ENCODE measurements around the gene GIMD1. TPM values are rescaled to one million over a fixed set of nuclear protein-coding genes. Genes with fewer than 3 reads are reported as not detected.
"Not testable (repeated sequence)": the region's sequence is repeated elsewhere in the genome, so short reads cannot be mapped to it uniquely, and the experiment has no call there.

Gene GIMD1
- polyA plus RNA-seq (2012; ENCODE audit: low read depth, missing spikeins) = not detected

DNA sequence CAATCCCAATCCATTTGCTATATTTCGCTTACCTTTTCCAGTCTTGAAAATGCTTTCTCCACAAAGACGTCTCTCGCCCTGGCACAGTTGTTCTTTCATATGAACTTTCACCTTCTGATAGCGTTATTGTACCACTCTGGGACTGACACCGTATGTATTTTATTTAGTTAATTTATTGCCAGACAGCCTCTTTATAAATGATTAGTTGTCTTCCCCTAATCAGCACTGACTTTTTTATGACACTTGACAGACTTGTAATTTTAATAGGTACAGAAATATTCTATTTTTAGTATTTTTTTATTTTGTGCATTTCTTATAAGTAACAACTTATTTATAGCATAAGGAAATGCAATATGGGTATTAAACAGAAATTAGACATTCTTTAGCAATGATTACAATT lies at the start of gene GIMD1:
TSS of gene GIMD1 (minus strand) at position 101 of the 400 bp plus-strand sequence. CDS start 1,343 bp downstream, outside the sequence.
- DNase-seq (ENCODE audit: insufficient read length, low spot score) = no peak
- FAIRE-seq = no peak
- TF ChIP-seq TAF1 (IDR thresholded peaks at IDR 0.05; ENCODE audit: low read depth, low read length) = no peak
- no peak for TF ChIP-seq PAX5 (IDR thresholded peaks at IDR 0.05; ENCODE audit: insufficient read depth, low read length, severe bottlenecking)
- no peak for TF ChIP-seq POLR2A (IDR thresholded peaks at IDR 0.05; ENCODE audit: low read depth, low read length)
- TF ChIP-seq POU2F2 (IDR thresholded peaks at IDR 0.05; ENCODE audit: low read depth, low read length) = no peak
- TF ChIP-seq POLR2AphosphoS5 (IDR thresholded peaks at IDR 0.05; ENCODE audit: low read depth, low read length) = no peak
- TF ChIP-seq SPI1 (IDR thresholded peaks at IDR 0.05; ENCODE audit: low read depth, low read length) = no peak

DNA sequence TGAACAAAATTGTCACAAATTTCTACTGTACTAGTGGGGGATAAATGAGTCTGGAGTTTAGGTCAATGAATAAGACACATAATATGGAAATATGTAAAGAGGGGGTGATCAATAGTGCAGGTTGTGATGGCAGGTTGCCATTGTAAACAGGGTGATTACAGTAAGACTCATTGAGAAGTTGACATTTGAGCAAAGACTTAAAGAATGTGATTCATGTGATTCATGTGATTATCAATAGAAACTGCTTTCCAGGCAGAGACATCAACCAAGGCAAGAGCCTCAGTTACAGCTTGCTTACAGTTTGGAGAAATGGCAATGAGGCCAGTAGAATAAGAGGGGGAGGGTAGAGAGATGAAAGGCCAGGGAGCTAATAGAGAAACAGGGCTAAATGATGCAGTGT lies 45.8 kb upstream of the GIMD1 start:
- FAIRE-seq (no peak), DNase-seq (ENCODE audit: insufficient read length, low spot score) (no peak)
- no peak for TF ChIP-seq POU2F2 (IDR thresholded peaks at IDR 0.05; ENCODE audit: low read depth, low read length)
- TF ChIP-seq SPI1 (IDR thresholded peaks at IDR 0.05; ENCODE audit: low read depth, low read length) = no peak
- no peak for TF ChIP-seq POLR2AphosphoS5 (IDR thresholded peaks at IDR 0.05; ENCODE audit: low read depth, low read length)
- TF ChIP-seq TAF1 (IDR thresholded peaks at IDR 0.05; ENCODE audit: low read depth, low read length) = no peak
- TF ChIP-seq PAX5 (IDR thresholded peaks at IDR 0.05; ENCODE audit: insufficient read depth, low read length, severe bottlenecking) = no peak
- TF ChIP-seq POLR2A (IDR thresholded peaks at IDR 0.05; ENCODE audit: low read depth, low read length) = no peak

DNA sequence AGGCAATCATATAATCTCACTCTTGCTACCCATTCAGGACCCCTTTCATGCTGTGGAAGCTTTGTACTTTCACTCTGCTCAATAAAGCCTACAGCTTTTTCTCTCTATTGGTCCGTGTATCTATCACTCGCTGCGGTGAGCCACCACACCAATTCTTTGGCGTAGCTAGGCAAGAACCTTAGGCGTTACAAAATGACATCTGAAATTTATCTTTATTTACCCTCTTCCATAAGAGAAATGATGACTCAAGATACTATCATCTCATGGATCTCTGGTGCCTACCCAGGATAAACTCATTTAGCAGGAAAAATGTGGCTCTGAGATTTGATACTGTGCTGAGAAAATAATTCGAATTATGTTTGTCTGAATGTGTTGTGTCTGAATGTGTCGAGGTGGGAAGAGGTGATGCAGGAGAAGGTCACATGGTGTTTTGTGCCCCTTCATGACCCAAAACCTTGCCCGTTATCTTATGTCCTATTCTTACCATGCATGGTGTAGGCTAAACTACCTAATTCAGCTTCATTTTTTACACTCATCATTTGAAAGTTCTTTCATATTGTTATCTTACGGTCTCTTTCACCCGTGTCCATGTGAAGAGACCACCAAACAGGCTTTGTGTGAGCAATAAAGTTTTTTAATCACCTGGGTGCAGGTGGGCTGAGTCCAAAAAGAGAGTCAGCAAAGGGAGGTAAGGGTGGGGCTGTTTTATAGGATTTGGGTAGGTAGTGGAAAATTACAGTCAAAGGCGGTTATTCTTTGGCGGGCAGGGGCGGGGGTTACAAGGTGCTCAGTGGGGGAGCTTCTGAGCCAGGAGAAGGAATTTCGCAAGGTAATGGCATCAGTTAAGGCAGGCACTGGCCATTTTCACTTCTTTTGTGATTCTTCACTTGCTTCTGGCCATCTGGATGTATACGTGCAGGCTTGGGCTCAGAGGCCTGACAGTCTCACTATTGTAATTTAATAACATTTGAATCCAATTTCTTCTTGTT lies 41.6 kb upstream of the GIMD1 start:
- DNase-seq (ENCODE audit: insufficient read length, low spot score) (no peak), FAIRE-seq (no peak)
- TF ChIP-seq PAX5 (IDR thresholded peaks at IDR 0.05; ENCODE audit: insufficient read depth, low read length, severe bottlenecking) (no peak), SPI1 (IDR thresholded peaks at IDR 0.05; ENCODE audit: low read depth, low read length) (no peak), POLR2A (IDR thresholded peaks at IDR 0.05; ENCODE audit: low read depth, low read length) (no peak), TAF1 (IDR thresholded peaks at IDR 0.05; ENCODE audit: low read depth, low read length) (no peak), POLR2AphosphoS5 (IDR thresholded peaks at IDR 0.05; ENCODE audit: low read depth, low read length) (no peak), POU2F2 (IDR thresholded peaks at IDR 0.05; ENCODE audit: low read depth, low read length) (no peak)

DNA sequence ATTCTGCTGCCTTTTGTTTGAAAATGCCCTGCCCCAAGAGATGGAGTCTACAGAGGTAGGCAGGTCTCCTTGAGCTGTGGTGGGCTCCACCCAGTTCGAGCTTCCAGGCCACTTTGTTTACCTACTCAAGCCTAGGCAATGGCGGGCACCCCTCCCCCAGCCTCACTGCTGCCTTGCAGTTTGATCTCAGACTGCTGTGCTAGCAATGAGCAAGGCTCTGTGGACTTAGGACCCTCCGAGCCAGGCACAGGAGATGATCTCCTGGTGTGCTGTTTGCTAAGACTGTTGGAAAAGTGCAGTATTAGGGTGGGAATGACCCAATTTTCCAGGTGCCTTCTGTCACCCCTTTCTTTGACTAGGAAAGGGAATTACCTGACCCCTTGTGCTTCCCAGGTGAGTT lies 39.4 kb upstream of the GIMD1 start:
- FAIRE-seq = not testable (repeated sequence)

DNA sequence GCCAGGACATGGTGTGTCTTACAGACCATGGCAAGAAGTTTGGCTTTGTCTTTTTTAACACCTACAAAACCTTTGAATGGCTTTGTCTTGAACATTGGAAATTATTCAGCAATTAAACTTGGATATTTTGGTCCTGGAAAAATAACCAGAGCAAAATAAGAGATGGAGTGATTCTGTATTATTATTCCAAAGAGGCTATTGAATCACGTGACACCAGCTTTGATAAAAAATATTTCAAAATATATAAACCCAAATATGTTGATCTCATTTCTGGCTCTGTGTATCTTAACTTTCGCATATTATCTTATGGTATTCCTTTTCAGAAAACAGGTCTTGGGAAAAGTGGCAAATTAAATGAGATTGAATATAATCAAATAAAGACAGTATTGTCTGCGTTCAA lies 32.6 kb upstream of the GIMD1 start:
- DNase-seq (ENCODE audit: insufficient read length, low spot score) = no peak
- no peak for FAIRE-seq
- TF ChIP-seq SPI1 (IDR thresholded peaks at IDR 0.05; ENCODE audit: low read depth, low read length) = no peak
- no peak for TF ChIP-seq POU2F2 (IDR thresholded peaks at IDR 0.05; ENCODE audit: low read depth, low read length)
- no peak for TF ChIP-seq POLR2AphosphoS5 (IDR thresholded peaks at IDR 0.05; ENCODE audit: low read depth, low read length)
- TF ChIP-seq PAX5 (IDR thresholded peaks at IDR 0.05; ENCODE audit: insufficient read depth, low read length, severe bottlenecking) = no peak

More for the DNA sequence above, 39.4 kb upstream of the GIMD1 start:
- DNase-seq (ENCODE audit: insufficient read length, low spot score) = not testable (repeated sequence)

DNA sequence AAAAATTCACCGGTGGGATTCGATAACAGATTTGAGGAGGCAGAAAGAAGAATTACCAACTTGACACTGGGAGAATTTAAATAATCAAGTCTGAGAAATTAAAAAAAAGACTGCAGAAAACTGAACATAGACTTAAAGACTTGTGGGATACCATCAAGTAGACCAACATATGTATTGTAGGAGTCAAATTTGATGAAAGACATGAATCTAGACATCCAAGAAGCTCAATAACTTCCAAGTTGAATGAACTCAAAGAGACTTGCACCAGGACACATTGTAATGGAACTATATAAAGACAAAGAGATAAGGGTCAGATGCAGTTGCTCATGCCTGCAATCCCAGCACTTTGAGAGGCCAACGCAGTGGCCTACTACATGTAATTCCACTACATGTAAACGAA lies 30.3 kb upstream of the GIMD1 start:
- not testable (repeated sequence) for FAIRE-seq; DNase-seq (ENCODE audit: insufficient read length, low spot score)

DNA sequence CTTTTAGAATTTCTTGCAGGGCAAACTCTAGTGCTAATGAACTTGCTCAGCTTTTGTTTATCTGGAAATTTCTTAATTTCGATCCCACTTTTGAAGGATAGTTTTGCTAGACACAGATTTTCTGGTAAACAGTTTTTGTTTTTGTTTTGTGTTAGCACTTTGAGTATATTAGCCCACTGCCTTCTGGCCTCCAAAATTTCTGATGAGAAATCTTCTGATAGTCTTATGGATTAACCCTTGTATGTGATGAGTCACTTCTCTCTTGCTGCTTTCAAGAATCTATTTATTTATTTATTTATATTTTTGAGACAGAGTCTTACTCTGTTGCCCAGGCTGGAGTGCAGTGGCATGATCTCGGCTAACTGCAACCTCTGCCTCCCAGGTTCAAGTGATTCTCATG lies 27.0 kb upstream of the GIMD1 start:
- TF ChIP-seq POLR2A (IDR thresholded peaks at IDR 0.05; ENCODE audit: low read depth, low read length) (no peak), SPI1 (IDR thresholded peaks at IDR 0.05; ENCODE audit: low read depth, low read length) (no peak), TAF1 (IDR thresholded peaks at IDR 0.05; ENCODE audit: low read depth, low read length) (no peak), POLR2AphosphoS5 (IDR thresholded peaks at IDR 0.05; ENCODE audit: low read depth, low read length) (no peak), POU2F2 (IDR thresholded peaks at IDR 0.05; ENCODE audit: low read depth, low read length) (no peak), PAX5 (IDR thresholded peaks at IDR 0.05; ENCODE audit: insufficient read depth, low read length, severe bottlenecking) (no peak)
- no peak for FAIRE-seq
- no peak for DNase-seq (ENCODE audit: insufficient read length, low spot score)

DNA sequence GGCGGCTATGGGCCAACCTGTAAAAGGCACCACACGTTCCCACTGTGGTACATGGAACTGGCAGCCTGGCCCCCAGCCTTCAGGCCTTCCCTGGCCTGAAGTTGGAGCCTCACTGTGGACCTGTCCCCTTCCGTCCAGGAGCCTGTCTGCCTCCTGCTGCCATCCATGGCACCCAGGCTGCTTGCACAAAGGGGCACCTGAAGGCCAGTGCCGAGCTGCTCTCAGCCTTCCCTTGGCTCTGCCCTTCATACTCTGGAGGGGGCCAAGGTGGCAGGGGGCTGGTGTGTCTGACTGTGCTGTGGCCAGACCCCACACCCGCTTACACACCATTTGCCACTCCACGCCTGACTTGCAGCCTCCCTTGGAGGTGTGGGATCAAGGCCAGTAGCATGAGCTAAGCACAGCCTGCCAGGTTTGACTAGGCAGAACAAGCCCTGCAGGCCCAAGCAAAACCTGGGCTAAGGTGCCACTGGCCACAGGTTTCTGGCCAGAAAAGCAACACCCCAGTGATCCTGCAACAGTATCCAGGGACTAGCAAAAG lies 17.3 kb upstream of the GIMD1 start:
- DNase-seq (ENCODE audit: insufficient read length, low spot score) (no peak), FAIRE-seq (no peak)
- TF ChIP-seq POLR2AphosphoS5 (IDR thresholded peaks at IDR 0.05; ENCODE audit: low read depth, low read length) (no peak), SPI1 (IDR thresholded peaks at IDR 0.05; ENCODE audit: low read depth, low read length) (no peak)

DNA sequence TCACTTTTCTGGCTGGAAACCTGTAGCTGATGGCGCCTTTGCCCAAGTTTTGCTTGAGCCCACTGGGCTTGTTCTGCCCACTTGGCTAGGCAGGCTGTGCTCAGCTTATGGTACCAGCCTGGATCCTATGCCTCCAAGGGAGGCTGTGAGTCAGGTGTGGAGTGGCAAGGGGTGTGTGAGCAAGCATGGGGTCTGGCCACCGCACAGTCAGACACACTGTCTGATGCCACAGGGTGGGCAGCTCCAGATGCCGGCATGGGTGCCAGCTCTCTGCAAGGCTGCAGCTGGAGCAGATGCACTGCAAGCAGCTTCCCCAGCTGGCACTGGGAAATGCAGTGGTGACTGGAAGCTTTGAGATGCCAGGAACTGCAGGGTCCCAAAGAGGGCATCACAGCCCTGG lies 16.3 kb upstream of the GIMD1 start:
- DNase-seq (ENCODE audit: insufficient read length, low spot score) (no peak), FAIRE-seq (no peak)
- no peak for TF ChIP-seq SPI1 (IDR thresholded peaks at IDR 0.05; ENCODE audit: low read depth, low read length)

DNA sequence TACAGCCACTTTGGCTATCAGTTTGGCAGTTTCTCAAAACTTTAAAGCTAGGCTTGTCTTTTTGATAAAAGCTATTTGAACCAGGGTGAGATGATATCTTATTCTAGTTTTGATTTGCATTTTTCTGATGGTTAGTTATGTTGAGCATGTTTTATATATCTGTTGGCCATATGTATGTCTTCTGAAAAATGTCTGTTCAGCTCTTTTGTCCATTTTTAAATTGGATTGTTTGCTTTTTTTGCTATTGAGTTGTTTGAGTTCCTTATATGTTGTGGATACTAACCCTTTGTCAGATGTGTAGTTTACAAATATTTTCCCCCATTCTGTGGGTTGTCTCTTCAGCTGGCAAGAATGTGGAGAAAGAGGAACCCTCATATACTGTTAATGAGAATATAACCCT lies 11.6 kb upstream of the GIMD1 start:
- no peak for DNase-seq (ENCODE audit: insufficient read length, low spot score)
- no peak for TF ChIP-seq TAF1 (IDR thresholded peaks at IDR 0.05; ENCODE audit: low read depth, low read length)
- TF ChIP-seq POU2F2 (IDR thresholded peaks at IDR 0.05; ENCODE audit: low read depth, low read length) = no peak
- no peak for TF ChIP-seq POLR2AphosphoS5 (IDR thresholded peaks at IDR 0.05; ENCODE audit: low read depth, low read length)
- TF ChIP-seq PAX5 (IDR thresholded peaks at IDR 0.05; ENCODE audit: insufficient read depth, low read length, severe bottlenecking) = no peak
- no peak for TF ChIP-seq POLR2A (IDR thresholded peaks at IDR 0.05; ENCODE audit: low read depth, low read length)
- no peak for TF ChIP-seq SPI1 (IDR thresholded peaks at IDR 0.05; ENCODE audit: low read depth, low read length)
- FAIRE-seq = no peak

Measured in GM12891 (cell line).